Testis (tissue), 3 donors: ENCODE measurements around the gene PAK6. TPM values are rescaled to one million over a fixed set of nuclear protein-coding genes. Genes with fewer than 3 reads are reported as not detected.

ENCODE experiments used
- DNase-seq: peaks from one replicate; pipeline ENCODE4 v3.0.0-alpha.2; 2019
- H3K27ac ChIP-seq, 2 donors: fragments of 200-600 bp; sonication (generic); one replicate each; pipeline ENCODE4 v1.5.1; 2019
- H3K27me3 ChIP-seq: fragments of 200-600 bp; sonication (generic); one replicate; pipeline ENCODE4 v1.5.1; 2019
- H3K36me3 ChIP-seq: fragments of 200-600 bp; sonication (generic); one replicate; pipeline ENCODE4 v1.5.1; 2017; ENCODE audit warnings: low read depth; ENCODE audit errors: missing control alignments
- H3K4me1 ChIP-seq: fragments of 200-600 bp; sonication (generic); one replicate; pipeline ENCODE4 v1.5.1; 2019
- H3K4me3 ChIP-seq, 2 donors: fragments of 200-600 bp; sonication (generic); one replicate each; pipeline ENCODE4 v1.5.1; 2017 to 2019
- H3K9me3 ChIP-seq: fragments of 200-600 bp; sonication (generic); one replicate; pipeline ENCODE4 v1.5.1; 2017
- POLR2A ChIP-seq: fragments of 450-650 bp; IDR thresholded peaks from one replicate; pipeline ENCODE4 v1.6.1; 2017; ENCODE audit warnings: antibody characterized with exemption, mild to moderate bottlenecking, moderate library complexity
- WGBS, 2 donors: methylation state at CpG; one replicate each; pipeline ENCODE4 v1.1.5; 2018; 5-methylcytosine and 5-hydroxymethylcytosine counted together
- intact Hi-C: fragments of 100-400 bp; cut with DNase I; formaldehyde crosslinking; loops from one replicate; pipeline ENCODE4 v1.15.1; 2023; ENCODE audit warnings: low total_unique reads
- polyA plus RNA-seq: library from polyadenylated mRNA; stranded (reverse); fragments of 350-450 nt; fragmentation: Illumina TruSeq; extraction: RNeasy Lipid Tissue Mini Kit (QIAGEN cat#74804); gene quantifications from one replicate; pipeline ENCODE4 v1.2.3, GENCODE V29; 2014; ENCODE audit warnings: low read depth, low replicate concordance; ENCODE audit not compliant: insufficient read depth
- total RNA-seq, 2 donors: library from RNA; depleted of rRNA; stranded (reverse); fragments of >200 nt; gene quantifications; one replicate each; pipeline ENCODE4 v1.2.3, GENCODE V29; 2016
- TF ChIP-seq, protein P1 (sequence below), 3 experiments: fragments of 450-650 bp in 2 of 3; fragments of 200-600 bp in 1 of 3; sonication (generic) in 1 of 3; IDR thresholded peaks; one replicate each; pipeline ENCODE4 v1.5.1; 2016 to 2019; ENCODE audit warnings: antibody characterized with exemption in 3 of 3, mild to moderate bottlenecking in 2 of 3, moderate library complexity in 1 of 3

The PAK6 gene
- total and polyA plus RNA-seq, 3 donors from 2014 or later: 47.4 to 245 (median 140) TPM

DNA sequence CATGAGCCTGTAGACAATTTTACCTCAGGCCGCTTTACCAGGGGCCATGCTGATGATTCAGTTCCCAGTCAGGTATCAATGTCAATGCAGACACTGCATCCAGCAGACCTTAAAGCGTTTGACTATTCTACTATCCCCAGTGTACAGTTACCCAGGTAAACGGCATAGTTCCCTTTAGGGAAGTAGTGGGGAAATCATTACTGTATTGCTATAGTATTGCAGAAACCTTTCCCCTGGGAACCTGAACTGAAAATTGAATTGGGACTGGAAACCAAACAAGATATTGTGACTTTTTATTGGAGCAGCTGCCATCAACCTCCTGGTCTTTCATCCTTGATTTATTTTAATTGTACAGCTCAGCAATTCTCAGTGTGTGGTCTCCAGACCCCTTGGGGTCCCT is 78.1 kb downstream of the PAK6 start:
- intact Hi-C loops: no loop called here
- H3K4me3 ChIP-seq: no peak overlapping the region
- WGBS, 2 donors: 90 to 98% methylated on average over 3 of the region's 3 CpGs

DNA sequence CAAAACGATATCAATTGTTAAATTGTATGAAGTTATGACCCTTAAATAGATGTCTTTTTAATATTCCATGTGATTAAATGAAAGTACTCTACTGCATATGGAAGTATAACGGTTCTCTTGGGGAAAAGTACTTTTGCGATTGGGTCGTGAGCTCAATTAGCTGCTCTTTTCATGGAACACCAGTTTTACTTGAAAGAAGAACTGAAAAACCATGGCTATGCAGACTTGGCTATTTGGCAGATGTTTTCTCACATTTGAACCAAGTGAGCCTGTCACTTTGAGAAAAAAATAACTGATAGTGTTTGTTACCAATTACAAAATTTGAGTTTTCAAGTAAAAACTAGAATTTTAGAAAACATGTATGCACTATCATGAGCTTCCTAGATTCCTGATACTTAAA is 78.7 kb downstream of the PAK6 start:
- WGBS, 2 donors: 71 to 73% methylated on average over 4 of the region's 4 CpGs
- H3K27ac ChIP-seq: no peak overlapping the region
- TF ChIP-seq, protein P1, sequence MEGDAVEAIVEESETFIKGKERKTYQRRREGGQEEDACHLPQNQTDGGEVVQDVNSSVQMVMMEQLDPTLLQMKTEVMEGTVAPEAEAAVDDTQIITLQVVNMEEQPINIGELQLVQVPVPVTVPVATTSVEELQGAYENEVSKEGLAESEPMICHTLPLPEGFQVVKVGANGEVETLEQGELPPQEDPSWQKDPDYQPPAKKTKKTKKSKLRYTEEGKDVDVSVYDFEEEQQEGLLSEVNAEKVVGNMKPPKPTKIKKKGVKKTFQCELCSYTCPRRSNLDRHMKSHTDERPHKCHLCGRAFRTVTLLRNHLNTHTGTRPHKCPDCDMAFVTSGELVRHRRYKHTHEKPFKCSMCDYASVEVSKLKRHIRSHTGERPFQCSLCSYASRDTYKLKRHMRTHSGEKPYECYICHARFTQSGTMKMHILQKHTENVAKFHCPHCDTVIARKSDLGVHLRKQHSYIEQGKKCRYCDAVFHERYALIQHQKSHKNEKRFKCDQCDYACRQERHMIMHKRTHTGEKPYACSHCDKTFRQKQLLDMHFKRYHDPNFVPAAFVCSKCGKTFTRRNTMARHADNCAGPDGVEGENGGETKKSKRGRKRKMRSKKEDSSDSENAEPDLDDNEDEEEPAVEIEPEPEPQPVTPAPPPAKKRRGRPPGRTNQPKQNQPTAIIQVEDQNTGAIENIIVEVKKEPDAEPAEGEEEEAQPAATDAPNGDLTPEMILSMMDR (IDR thresholded peaks at IDR 0.05): no peak
- TF ChIP-seq POLR2A: no peak
- H3K36me3 ChIP-seq: no peaks in the 10 kb centered on the region
- H3K4me3 ChIP-seq: no peak overlapping the region
- intact Hi-C loops: no loop called here
- H3K9me3 ChIP-seq: no peaks in the 10 kb centered on the region
- no peaks in the 10 kb centered on the region for H3K27me3 ChIP-seq
- DNase-seq: no peak
- H3K4me1 ChIP-seq: peaks cover 10% of the 10 kb centered on the region

More for the DNA sequence above, 78.1 kb downstream of the PAK6 start:
- Histone ChIP-seq H3K27me3 (no peaks in the 10 kb centered on the region), H3K36me3 (no peaks in the 10 kb centered on the region), H3K4me1 (peaks cover 10% of the 10 kb centered on the region), H3K9me3 (no peaks in the 10 kb centered on the region), H3K27ac (no peak overlapping the region)
- TF ChIP-seq, protein P1 (IDR thresholded peaks at IDR 0.05): no peak
- TF ChIP-seq POLR2A: no peak
- DNase-seq: no peak

DNA sequence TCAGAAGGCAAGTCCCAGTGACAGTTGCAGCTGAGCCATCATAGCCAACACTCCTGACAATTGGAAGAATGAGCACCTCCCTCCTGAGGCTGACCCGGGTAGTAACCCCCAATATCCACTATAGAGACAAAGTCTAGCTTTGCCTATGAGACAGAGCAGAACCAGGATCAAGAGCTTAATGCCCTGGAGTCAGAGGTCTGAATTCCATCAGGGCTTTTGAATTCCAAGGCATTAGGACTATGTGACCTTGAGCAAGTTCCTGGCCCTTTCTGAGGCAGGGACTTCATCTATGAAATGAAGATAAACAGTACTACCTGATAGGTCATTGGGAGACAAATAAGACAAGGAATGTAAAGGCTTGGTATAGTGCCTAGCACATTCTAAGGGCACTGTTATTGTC is 81.5 kb downstream of the PAK6 start:
- Histone ChIP-seq H3K9me3 (no peaks in the 10 kb centered on the region), H3K4me3 (no peak overlapping the region), H3K27ac (no peak overlapping the region), H3K4me1 (peaks cover 10% of the 10 kb centered on the region), H3K36me3 (no peaks in the 10 kb centered on the region), H3K27me3 (no peaks in the 10 kb centered on the region)
- no peak for DNase-seq
- 87 to 100% methylated on average over 1 of the region's 1 CpG for WGBS, 2 donors
- intact Hi-C loops: no loop called here
- TF ChIP-seq, protein P1 (IDR thresholded peaks at IDR 0.05): no peak
- TF ChIP-seq POLR2A: no peak

DNA sequence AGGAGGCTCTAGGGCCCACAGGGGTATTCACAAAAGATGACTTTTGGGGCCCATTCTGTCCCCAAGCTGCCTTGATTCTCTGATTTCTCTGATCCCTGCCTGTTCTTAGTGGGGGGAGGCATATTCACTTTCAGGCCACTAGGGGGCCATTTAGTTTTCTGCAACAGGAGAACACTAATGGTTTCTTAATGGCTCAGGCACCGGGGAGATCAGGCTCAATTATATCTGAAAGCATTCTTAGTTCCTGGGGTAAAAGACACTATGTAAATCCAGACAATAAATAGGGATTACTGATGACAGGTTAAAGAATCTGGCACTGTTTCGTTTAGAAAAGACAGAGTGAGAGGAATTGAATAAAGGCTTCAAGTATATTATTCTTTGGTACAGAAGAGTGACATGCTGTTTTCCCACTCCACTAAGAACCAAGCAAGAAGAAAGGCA is 82.1 kb downstream of the PAK6 start:
- peak; percentile 82 for DNase-seq

More for the DNA sequence above, 82.1 kb downstream of the PAK6 start:
- H3K4me1 ChIP-seq: peaks cover 10% of the 10 kb centered on the region
- H3K4me3 ChIP-seq: no peak overlapping the region
- no peaks in the 10 kb centered on the region for H3K9me3 ChIP-seq
- H3K27ac ChIP-seq: no peak overlapping the region
- no peak for TF ChIP-seq POLR2A
- TF ChIP-seq, protein P1 (IDR thresholded peaks at IDR 0.05): peak; percentile 66 to 96 (median 84)
- WGBS, 2 donors: 0 to 5% methylated on average over 2 of the region's 2 CpGs
- no peaks in the 10 kb centered on the region for H3K36me3 ChIP-seq
- intact Hi-C loops: no loop called here
- H3K27me3 ChIP-seq: no peaks in the 10 kb centered on the region
